Measurements from ENCODE around the gene HYDIN.

Gene HYDIN

GRCh38 chr16:70788668-70789594 lies 441.6 kb downstream of the HYDIN start:
- no peak for DNase-seq (ENCODE audit: low read depth in 2 of 2)

- no peak for DNase-seq (ENCODE audit: low read depth in 2 of 2)
Measured at GRCh38 chr16:70786020-70786755, 444.3 kb downstream of the HYDIN start.

DNA sequence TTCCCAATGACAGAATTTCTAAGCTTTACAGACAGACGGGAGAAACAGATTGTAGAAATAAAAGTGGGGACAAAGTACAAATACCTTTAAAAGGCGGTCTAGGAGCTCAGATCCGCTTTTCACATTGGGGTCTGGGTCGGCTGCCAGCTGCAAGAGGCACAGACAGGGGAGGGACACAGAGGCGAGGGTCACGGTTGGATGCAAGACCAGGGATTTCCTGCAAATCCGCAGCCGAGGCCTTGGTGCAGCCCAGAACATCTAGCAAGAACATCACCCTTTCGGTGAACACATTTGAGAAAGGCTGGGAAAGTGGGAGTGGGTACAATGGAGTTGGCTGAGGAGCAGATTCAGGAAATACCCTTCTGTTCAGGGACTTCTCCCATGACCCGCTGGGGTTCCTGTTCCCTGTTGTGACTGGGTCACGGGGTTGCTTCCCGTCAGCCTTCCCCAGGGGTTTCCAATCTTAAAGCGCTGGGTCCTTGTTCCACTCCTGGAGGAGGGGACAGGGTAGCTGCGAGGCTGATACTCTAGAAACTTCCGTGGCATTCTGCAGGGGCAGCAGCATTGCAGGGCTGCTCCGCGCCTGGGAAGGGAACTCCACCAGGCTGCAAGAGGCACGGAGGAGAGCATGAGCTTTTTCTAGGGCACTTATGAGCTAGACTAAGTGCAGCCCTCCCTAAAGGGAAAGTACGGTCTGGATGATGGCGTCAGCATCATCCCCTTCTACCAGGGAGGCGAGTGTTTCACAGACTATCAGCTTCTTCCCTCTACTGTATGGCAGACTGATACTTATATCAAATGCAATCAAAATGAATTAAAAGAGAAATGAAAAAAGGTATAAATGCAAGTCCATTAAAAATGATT lies 445.6 kb downstream of the HYDIN start:
- DNase-seq (ENCODE audit: low read depth in 2 of 2) = no peak

- no peak for DNase-seq (ENCODE audit: low read depth in 2 of 2)
Measured at GRCh38 chr16:70782237-70782636, 448.3 kb downstream of the HYDIN start.

GRCh38 chr16:70781800-70782199 lies 448.7 kb downstream of the HYDIN start:
- DNase-seq (ENCODE audit: low read depth in 2 of 2) = no peak

GRCh38 chr16:70780546-70780945 lies 450.0 kb downstream of the HYDIN start:
- DNase-seq (ENCODE audit: low read depth in 2 of 2) = no peak

DNA sequence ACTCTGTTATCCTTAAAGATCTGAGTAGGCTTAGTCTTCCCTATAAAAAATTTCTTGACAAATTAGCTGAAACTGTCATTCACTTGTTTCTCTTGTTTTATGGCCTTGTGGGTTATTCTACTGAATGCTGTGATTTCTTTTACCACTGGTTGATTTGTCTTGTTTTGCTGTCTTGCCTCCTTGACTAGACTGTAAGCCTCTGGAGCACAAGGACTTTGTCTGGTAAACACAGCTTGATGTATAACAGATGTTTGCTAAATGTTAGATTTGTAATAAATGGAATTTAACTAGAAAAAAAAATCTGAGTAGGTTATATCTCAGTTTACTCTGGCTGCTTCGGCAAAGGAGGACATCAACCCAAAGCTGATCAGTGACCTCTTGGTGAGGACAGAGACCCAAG lies 451.2 kb downstream of the HYDIN start:
- no peak for DNase-seq (ENCODE audit: low read depth in 2 of 2)

DNA sequence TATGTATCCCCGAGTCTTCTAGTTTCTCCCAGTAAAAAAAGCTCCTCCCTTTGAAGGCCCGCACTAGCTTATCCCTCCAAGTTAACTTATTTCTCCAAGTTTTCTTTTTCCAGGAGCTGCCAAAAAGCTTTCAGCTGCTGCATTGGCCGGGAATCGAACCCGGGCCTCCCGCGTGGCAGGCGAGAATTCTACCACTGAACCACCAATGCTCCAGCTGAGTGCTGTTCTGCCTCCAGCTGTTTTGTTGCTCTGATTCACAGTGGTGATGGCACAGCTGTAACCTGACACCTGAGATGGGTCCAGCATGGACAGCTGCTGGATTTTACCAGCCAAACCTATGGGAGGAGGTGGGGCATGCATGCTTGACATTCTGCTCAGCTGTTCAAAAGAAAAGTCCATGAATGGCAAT lies 451.6 kb downstream of the HYDIN start:
- no peak for DNase-seq (ENCODE audit: low read depth in 2 of 2)

- DNase-seq (ENCODE audit: low read depth in 2 of 2) = no peak
Measured at GRCh38 chr16:70777973-70778406, 452.5 kb downstream of the HYDIN start.

DNA sequence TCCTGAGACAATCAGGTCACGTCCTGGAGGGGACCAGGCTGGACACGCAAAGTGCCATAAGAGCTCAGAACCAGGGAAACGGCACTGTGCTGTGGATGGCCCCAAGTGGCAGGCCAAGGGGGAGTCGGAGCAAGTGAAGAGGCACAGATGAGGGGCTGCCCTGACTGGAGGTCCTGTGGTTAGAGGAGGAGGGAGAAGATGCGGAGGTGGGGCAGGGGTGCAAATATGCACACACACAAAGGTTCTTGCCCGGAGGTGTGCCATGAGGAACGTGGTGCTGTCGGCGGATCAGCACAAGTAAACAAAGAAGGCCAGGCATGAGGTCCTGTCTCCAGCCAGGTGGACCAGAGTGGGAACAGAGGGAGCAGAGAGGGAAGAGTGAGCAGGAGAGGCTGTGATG lies 453.0 kb downstream of the HYDIN start:
- DNase-seq (ENCODE audit: low read depth in 2 of 2) = no peak

DNA sequence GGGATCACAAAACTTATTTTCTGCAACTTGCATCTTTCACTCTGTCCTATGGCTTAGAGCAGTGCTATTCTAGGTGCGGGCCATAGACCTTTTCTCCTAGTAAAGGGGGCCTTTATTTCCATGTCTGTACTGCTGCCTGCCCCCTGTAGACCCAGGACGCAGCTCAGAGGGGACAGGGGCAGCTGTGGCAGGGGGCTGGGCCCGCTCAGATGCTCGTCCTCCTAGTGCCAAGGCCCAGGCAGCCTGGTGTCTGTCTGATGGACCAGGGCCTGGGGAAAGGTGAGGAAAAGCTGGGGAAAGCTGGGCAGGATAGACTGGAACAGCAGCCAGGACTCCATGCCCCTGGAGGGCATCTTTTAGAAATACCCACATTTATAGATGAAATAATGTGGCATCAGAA lies 455.1 kb downstream of the HYDIN start:
- no peak for DNase-seq (ENCODE audit: low read depth in 2 of 2)

DNA sequence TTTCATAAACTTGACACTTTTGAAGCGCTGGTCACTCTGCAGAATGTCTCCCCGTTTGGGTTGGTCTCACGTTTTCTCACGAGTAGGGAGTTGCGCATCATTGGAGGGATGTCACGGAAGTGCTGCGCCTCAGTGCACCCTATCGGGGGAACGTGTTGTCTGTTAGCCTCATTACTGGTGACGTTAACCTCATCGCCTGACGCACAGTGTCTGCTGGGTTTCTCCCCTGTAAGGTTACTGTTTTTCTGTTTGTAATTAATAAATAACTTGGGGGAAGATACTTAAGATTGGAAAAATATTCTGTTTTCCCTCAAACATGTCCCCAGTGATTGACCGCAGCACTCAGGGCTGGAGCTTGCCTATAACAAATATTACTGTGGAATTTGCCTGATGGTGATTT lies 456.3 kb downstream of the HYDIN start:
- no peak for DNase-seq (ENCODE audit: low read depth in 2 of 2)

DNA sequence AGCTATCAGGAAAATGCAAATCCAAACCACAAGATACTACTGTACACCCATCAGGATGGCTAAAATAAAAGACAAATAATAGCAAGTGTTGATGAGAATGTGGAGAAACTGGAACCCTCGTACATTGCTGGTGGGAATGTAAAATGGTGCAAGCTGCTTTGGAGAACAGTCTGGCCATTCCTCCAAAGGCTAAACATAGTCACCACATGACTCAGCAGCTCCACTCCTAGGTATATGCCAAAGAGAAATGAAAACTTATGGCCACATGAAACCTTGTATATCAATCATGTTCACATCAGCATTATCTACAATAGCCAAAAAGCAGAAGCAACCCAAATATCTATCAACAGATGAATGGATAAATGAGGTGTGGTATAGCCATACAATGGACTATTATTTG lies 458.0 kb downstream of the HYDIN start:
- DNase-seq (ENCODE audit: low read depth in 2 of 2) = no peak

- peak; percentile 36 to 42 for DNase-seq (ENCODE audit: low read depth in 2 of 2)
Measured at GRCh38 chr16:70770626-70771552, 459.6 kb downstream of the HYDIN start.

GRCh38 chr16:70770291-70770625 lies 460.3 kb downstream of the HYDIN start:
- no peak for DNase-seq (ENCODE audit: low read depth in 2 of 2)

GRCh38 chr16:70769761-70770160 lies 460.8 kb downstream of the HYDIN start:
- no peak for DNase-seq (ENCODE audit: low read depth in 2 of 2)

DNA sequence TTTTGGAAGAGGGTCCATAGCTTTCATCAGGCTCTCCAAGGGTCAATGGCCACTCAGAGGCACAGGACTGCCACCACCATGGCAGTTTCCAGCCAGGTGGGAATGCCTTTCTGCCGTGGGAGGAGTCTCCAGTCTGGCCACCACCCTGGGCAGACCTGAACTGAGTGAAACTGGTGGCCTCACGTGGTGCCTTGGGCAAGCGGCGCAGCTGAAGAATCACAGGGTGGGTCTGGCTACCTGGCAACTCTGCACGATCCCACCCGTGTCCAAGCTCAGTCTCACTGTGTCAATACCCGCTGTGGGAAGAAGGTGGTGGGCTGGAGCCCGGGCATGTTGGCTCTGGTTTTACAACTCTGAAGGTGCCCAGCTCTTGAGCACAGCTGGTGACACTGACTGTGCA lies 461.4 kb downstream of the HYDIN start:
- DNase-seq (ENCODE audit: low read depth in 2 of 2) = no peak

GRCh38 chr16:70768203-70768580 lies 462.3 kb downstream of the HYDIN start:
- no peak for DNase-seq (ENCODE audit: low read depth in 2 of 2)

DNA sequence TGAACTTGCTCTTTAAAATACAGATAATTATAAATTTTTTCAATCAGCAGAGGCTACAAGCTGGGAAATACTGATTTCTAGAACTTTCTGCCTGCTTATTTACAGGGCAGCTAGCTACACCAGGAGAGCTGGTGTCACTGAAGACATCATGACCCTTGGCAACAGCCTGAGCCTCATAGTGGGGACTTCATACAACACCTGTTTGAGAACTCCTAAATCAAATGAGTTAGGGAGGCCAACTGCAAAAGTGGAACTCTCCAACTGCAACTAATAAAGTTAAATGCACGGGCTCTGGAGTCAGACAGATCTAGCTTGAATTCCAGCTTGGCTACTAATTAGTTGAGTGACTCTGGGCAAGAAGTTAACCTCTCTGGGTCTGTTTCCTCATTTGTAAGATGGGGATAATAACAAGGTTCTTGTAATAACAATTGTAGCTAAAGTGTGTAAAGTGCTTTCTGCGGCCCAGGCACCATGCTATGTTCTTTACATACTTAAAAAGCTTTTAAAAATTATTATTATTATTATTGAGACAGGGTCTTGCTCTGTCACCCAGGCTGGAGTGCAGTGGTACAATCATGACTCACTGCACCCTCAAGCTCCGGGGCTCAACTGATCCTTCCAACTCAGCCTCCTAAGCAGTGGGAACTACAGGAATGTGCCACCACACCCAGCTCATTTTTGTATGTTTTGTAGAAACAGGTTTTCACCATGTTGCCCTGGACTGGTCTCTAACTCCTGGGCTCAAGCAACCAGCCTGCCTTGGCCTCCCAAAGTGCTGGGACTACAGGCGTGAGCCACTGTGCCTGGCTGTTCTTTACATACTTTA lies 462.9 kb downstream of the HYDIN start:
- no peak for DNase-seq (ENCODE audit: low read depth in 2 of 2)

DNA sequence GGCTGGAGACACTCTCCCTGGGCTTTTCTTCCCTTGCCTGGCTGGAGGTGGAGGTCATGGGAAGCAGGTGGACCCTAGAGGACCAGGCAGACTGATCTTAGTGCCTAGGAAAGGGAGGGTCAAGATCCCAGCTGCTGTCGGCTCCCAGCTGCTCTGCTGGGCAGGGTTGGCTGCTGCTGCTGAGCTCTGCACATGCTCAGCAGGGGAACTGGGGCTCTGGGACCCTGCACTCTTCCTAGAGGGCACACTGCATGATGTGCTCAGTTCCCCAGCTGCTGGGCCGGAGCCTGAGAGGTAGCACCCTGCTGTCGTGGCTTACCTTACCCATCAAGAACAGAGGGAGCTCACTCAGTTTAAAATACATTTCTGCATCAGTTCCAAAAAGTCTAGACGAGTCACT lies 463.9 kb downstream of the HYDIN start:
- no peak for DNase-seq (ENCODE audit: low read depth in 2 of 2)

Measured in stimulated activated CD8-positive, alpha-beta memory T cell treated with anti-CD3 and anti-CD28 coated beads, Interleukin-2, amount 100 ng/mL, for 48 hours (primary cell).